ENCODE results near the gene CROCC2.

The CROCC2 gene

GRCh38 chr2:240884745-240885144 lies 21.4 kb upstream of the CROCC2 start:
- no peak for DNase-seq (ENCODE audit: low read depth)
- TF ChIP-seq CTCF (IDR thresholded peaks at IDR 0.05; ENCODE audit: insufficient read depth, low read depth, low read length, missing control alignments): no peak
- no peak overlapping the region for H3K4me3 ChIP-seq (ENCODE audit: low read depth, low read length)

GRCh38 chr2:240885566-240885965 lies 20.6 kb upstream of the CROCC2 start:
- no peak for TF ChIP-seq CTCF (IDR thresholded peaks at IDR 0.05; ENCODE audit: insufficient read depth, low read depth, low read length, missing control alignments)

GRCh38 chr2:240886023-240886565 lies 20.0 kb upstream of the CROCC2 start:
- no peak overlapping the region for H3K4me3 ChIP-seq (ENCODE audit: low read depth, low read length)
- TF ChIP-seq CTCF (IDR thresholded peaks at IDR 0.05; ENCODE audit: insufficient read depth, low read depth, low read length, missing control alignments): no peak
- no peak for DNase-seq (ENCODE audit: low read depth)

More at GRCh38 chr2:240885566-240885965, 20.6 kb upstream of the CROCC2 start:
- no peak for DNase-seq (ENCODE audit: low read depth)
- no peak overlapping the region for H3K4me3 ChIP-seq (ENCODE audit: low read depth, low read length)

GRCh38 chr2:240886678-240887609 lies 19.2 kb upstream of the CROCC2 start:
- no peak for TF ChIP-seq CTCF (IDR thresholded peaks at IDR 0.05; ENCODE audit: insufficient read depth, low read depth, low read length, missing control alignments)
- no peak for DNase-seq (ENCODE audit: low read depth)

GRCh38 chr2:240887631-240888030 lies 18.5 kb upstream of the CROCC2 start:
- no peak for TF ChIP-seq CTCF (IDR thresholded peaks at IDR 0.05; ENCODE audit: insufficient read depth, low read depth, low read length, missing control alignments)
- H3K4me3 ChIP-seq (ENCODE audit: low read depth, low read length): no peak overlapping the region
- no peak for DNase-seq (ENCODE audit: low read depth)

More at GRCh38 chr2:240886678-240887609, 19.2 kb upstream of the CROCC2 start:
- no peak overlapping the region for H3K4me3 ChIP-seq (ENCODE audit: low read depth, low read length)

- no peak overlapping the region for H3K4me3 ChIP-seq (ENCODE audit: low read depth, low read length)
- no peak for DNase-seq (ENCODE audit: low read depth)
- TF ChIP-seq CTCF (IDR thresholded peaks at IDR 0.05; ENCODE audit: insufficient read depth, low read depth, low read length, missing control alignments): no peak
These were observed 17.8 kb upstream of the CROCC2 start for GRCh38 chr2:240888130-240888889.

Measured in GM12865 (cell line).